HG02973 (cell line): ENCODE results near the gene ARRB1.
"Not testable (repeated sequence)": the region's sequence is repeated elsewhere in the genome, so short reads cannot be mapped to it uniquely, and the experiment has no call there.

Source experiments
- ATAC-seq: cut with Tn5 transposase; IDR thresholded peaks from one replicate; pipeline ENCODE4 v1.9.1; 2021; ENCODE audit warnings: moderate library complexity; ENCODE audit not compliant: unreplicated experiment

ARRB1 gene

GRCh38 chr11:75277991-75278790 is 73.3 kb downstream of the ARRB1 start:
- no peak for ATAC-seq

- ATAC-seq: no peak
Observed at GRCh38 chr11:75277211-75277805, 74.2 kb downstream of the ARRB1 start.

- ATAC-seq: no peak
Observed at GRCh38 chr11:75276686-75277085, 74.8 kb downstream of the ARRB1 start.

- no peak for ATAC-seq
Observed at GRCh38 chr11:75276186-75276585, 75.3 kb downstream of the ARRB1 start.

- no peak for ATAC-seq
Observed at GRCh38 chr11:75275581-75275980, 75.9 kb downstream of the ARRB1 start.

- ATAC-seq: not testable (repeated sequence)
Observed at GRCh38 chr11:75274716-75275115, 76.7 kb downstream of the ARRB1 start.

GRCh38 chr11:75273411-75274391 is 77.8 kb downstream of the ARRB1 start:
- ATAC-seq: no peak

- no peak for ATAC-seq
Observed at GRCh38 chr11:75272821-75273301, 78.6 kb downstream of the ARRB1 start.

- no peak for ATAC-seq
Observed at GRCh38 chr11:75272391-75272790, 79.1 kb downstream of the ARRB1 start.

GRCh38 chr11:75271730-75272129 is 79.7 kb downstream of the ARRB1 start:
- no peak for ATAC-seq

GRCh38 chr11:75270896-75271418 is 80.5 kb downstream of the ARRB1 start:
- no peak for ATAC-seq

GRCh38 chr11:75269896-75270295 is 81.6 kb downstream of the ARRB1 start:
- no peak for ATAC-seq

- no peak for ATAC-seq
Observed at GRCh38 chr11:75269367-75269660, 82.1 kb downstream of the ARRB1 start.

GRCh38 chr11:75268626-75269366 is 82.7 kb downstream of the ARRB1 start:
- no peak for ATAC-seq

GRCh38 chr11:75267171-75267970 is 84.1 kb downstream of the ARRB1 start:
- ATAC-seq: no peak

- ATAC-seq: no peak
Observed at GRCh38 chr11:75265851-75266531, 85.5 kb downstream of the ARRB1 start.

- ATAC-seq: no peak
Observed at GRCh38 chr11:75264971-75265370, 86.5 kb downstream of the ARRB1 start.

GRCh38 chr11:75264356-75264755 is 87.1 kb downstream of the ARRB1 start:
- no peak for ATAC-seq

- ATAC-seq: no peak
Observed at GRCh38 chr11:75263944-75264349, 87.5 kb downstream of the ARRB1 start.
